Measurements from ENCODE around the gene MUS81. TPM values are rescaled to one million over a fixed set of nuclear protein-coding genes. Genes with fewer than 3 reads are reported as not detected.

MUS81 gene
- total and polyA plus RNA-seq, 2 donors (not counting 3 experiments of a cell fraction or from before 2014, with no cell fraction given) = 57.9 to 76.9 TPM

GRCh38 chr11:65891219-65892136 lies 31.2 kb downstream of the MUS81 start:
- H3K36me3 ChIP-seq (ENCODE audit: control insufficient read depth in 2 of 2, extremely low read depth in 1 of 2, insufficient read depth in 2 of 2, low read length in 2 of 2) = peaks cover 5 to 8% of the 10 kb centered on the region in 2 experiments
- DNase-seq (ENCODE audit: low read depth, low spot score) (peak; percentile 89), FAIRE-seq (peak; percentile 91)
- TF ChIP-seq, protein P1, sequence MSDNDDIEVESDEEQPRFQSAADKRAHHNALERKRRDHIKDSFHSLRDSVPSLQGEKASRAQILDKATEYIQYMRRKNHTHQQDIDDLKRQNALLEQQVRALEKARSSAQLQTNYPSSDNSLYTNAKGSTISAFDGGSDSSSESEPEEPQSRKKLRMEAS (IDR thresholded peaks at IDR 0.05; ENCODE audit: insufficient read depth, insufficient read length) = peak; percentile 31
- TF ChIP-seq POLR2AphosphoS5 (IDR thresholded peaks at IDR 0.05; ENCODE audit: insufficient read depth, low read depth, low read length) (peak; percentile 79), GATA2 (IDR thresholded peaks at IDR 0.05; ENCODE audit: insufficient read depth, insufficient read length, low read depth, low read length) (peak; percentile 35), FOS (IDR thresholded peaks at IDR 0.05; ENCODE audit: borderline replicate concordance, insufficient read depth, low read length) (no peak), POLR2A (IDR thresholded peaks at IDR 0.05; ENCODE audit: low read depth, low read length) (peak; percentile 96)
- TF ChIP-seq, protein P2, sequence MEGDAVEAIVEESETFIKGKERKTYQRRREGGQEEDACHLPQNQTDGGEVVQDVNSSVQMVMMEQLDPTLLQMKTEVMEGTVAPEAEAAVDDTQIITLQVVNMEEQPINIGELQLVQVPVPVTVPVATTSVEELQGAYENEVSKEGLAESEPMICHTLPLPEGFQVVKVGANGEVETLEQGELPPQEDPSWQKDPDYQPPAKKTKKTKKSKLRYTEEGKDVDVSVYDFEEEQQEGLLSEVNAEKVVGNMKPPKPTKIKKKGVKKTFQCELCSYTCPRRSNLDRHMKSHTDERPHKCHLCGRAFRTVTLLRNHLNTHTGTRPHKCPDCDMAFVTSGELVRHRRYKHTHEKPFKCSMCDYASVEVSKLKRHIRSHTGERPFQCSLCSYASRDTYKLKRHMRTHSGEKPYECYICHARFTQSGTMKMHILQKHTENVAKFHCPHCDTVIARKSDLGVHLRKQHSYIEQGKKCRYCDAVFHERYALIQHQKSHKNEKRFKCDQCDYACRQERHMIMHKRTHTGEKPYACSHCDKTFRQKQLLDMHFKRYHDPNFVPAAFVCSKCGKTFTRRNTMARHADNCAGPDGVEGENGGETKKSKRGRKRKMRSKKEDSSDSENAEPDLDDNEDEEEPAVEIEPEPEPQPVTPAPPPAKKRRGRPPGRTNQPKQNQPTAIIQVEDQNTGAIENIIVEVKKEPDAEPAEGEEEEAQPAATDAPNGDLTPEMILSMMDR (IDR thresholded peaks at IDR 0.05; ENCODE audit: extremely low read depth in 1 of 2, insufficient read depth in 1 of 2, low read depth in 1 of 2, low read length in 2 of 2) = peak; percentile 68 to 80
- peak overlapping the region; percentile 56 to 92 (median 78) for H3K4me3 ChIP-seq (replicated peaks in 1 of 3; ENCODE audit: insufficient read depth in 1 of 3, low read depth in 1 of 3, low read length in 3 of 3)
- peak overlapping the region; percentile 98 for H3K9ac ChIP-seq (replicated peaks; ENCODE audit: extremely low read depth, insufficient read depth, low read length)
- dilution Hi-C loops (cut with MboI; ENCODE audit: extremely low pct_ligation_motif_present, low sequenced_read_pairs) = no loop called here
- H4K20me1 ChIP-seq (replicated peaks; ENCODE audit: control insufficient read depth, extremely low read depth, insufficient read depth, low read length) = no peaks in the 10 kb centered on the region
- intact Hi-C loops (cut with micrococcal nuclease) = loop anchor here (1.0 kb wide), 1 partner anchor 8 kb away; no protein-coding TSS in a partner anchor
- CTCF ChIA-PET = interaction anchor here (0.6 to 6.7 kb wide), 18 partner anchors 8 to 131 kb away, joined by 3 to 75 read pairs (median 6); partner anchors contain the start of genes AP5B1, C11orf68, CFL1 and FOSL1
- H3K9me1 ChIP-seq (replicated peaks; ENCODE audit: control insufficient read depth, extremely low read depth, insufficient read depth, low read length) = no peaks in the 10 kb centered on the region
- peak overlapping the region; percentile 88 for H3K4me2 ChIP-seq (ENCODE audit: insufficient read depth, low read length)
- BruUV-seq (replicated peaks) = TSS peak; percentile 21
- no peaks in the 10 kb centered on the region for H3K27me3 ChIP-seq (ENCODE audit: control insufficient read depth in 2 of 2, insufficient read depth in 2 of 2, low read length in 2 of 2)
- POLR2A ChIA-PET = interaction anchor here (0.5 to 6.7 kb wide), 9 partner anchors 9 to 1050 kb away, joined by 3 to 67 read pairs (median 7); partner anchors contain the start of genes BANF1, C11orf68, CFL1 and EIF1AD
- no peaks in the 10 kb centered on the region for H3K9me3 ChIP-seq (replicated peaks; ENCODE audit: control insufficient read depth, insufficient read depth, low read length)
- peaks cover 69% of the 10 kb centered on the region for H3K4me1 ChIP-seq (ENCODE audit: control insufficient read depth, extremely low read depth, insufficient read depth, low read length)
- H3K27ac ChIP-seq (ENCODE audit: insufficient read depth, low read depth, low read length) = peak overlapping the region; percentile 99
- no peak overlapping the region for H2AFZ ChIP-seq (ENCODE audit: low read depth, low read length)
- H3K79me2 ChIP-seq (ENCODE audit: control insufficient read depth, insufficient read depth, low read length) = peaks cover 65% of the 10 kb centered on the region

Data from endothelial cell of umbilical vein (primary cell).